ENCODE results near the gene CX3CR1. TPM values are rescaled to one million over a fixed set of nuclear protein-coding genes. Genes with fewer than 3 reads are reported as not detected.

CX3CR1 gene
- total and polyA plus RNA-seq, 8 donors, result 1.8 to 6.4 (median 4.6) TPM

- TF ChIP-seq CTCF (IDR thresholded peaks at IDR 0.05), result no peak
- DNase-seq (no peak), ATAC-seq (no peak)
- H3K27ac ChIP-seq, result no peak overlapping the region
- H3K36me3 ChIP-seq, result no peaks in the 10 kb centered on the region
- intact Hi-C loops (cut with DNase I), result no loop called here
- no peaks in the 10 kb centered on the region for H3K27me3 ChIP-seq
- no peaks in the 10 kb centered on the region for H3K9me3 ChIP-seq
- peaks cover 4 to 34% of the 10 kb centered on the region in 2 donors for H3K4me1 ChIP-seq
- H3K4me3 ChIP-seq, result no peak overlapping the region
These were observed 17.0 kb downstream of the CX3CR1 start for GRCh38 chr3:39262846-39263245.

DNA sequence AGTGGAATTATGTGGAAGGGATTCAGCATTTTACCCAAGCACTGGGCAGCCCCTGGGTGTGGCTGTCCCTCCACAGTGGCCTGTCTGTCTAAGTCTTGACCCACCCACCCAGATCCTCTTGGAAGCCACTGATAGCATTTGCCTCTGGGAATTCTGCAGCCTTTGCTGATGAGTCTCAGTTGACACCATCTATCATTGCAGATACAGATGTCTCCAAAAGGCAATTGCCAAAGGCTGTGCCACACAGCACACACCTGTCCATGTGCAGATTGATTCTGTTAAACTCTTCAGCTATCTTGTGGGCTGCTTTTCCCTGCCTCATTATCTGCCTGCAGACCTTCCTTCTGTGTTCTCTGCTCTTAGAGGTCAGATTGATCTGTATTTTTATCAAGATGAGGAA is 18.1 kb downstream of the CX3CR1 start:
- DNase-seq (no peak), ATAC-seq (no peak)
- no peaks in the 10 kb centered on the region for H3K36me3 ChIP-seq
- no peak for TF ChIP-seq CTCF (IDR thresholded peaks at IDR 0.05)
- intact Hi-C loops (cut with DNase I), result no loop called here
- no peaks in the 10 kb centered on the region for H3K9me3 ChIP-seq
- H3K4me1 ChIP-seq, result peaks cover 4 to 42% of the 10 kb centered on the region in 2 donors
- H3K27me3 ChIP-seq, result no peaks in the 10 kb centered on the region
- no peak overlapping the region for H3K4me3 ChIP-seq
- peak overlapping the region in 1 of 2 donors; percentile 71 for H3K27ac ChIP-seq

GRCh38 chr3:39260957-39261356 is 18.9 kb downstream of the CX3CR1 start:
- peaks cover 4 to 49% of the 10 kb centered on the region in 2 donors for H3K4me1 ChIP-seq
- peak; percentile 12 to 92 (median 81) for DNase-seq
- TF ChIP-seq CTCF (IDR thresholded peaks at IDR 0.05), result peak; percentile 29 to 66
- H3K36me3 ChIP-seq, result no peaks in the 10 kb centered on the region
- H3K27me3 ChIP-seq, result no peaks in the 10 kb centered on the region
- peak overlapping the region in 1 of 2 donors; percentile 71 for H3K27ac ChIP-seq
- H3K4me3 ChIP-seq, result no peak overlapping the region
- intact Hi-C loops (cut with DNase I), result no loop called here
- H3K9me3 ChIP-seq, result no peaks in the 10 kb centered on the region
- peak; percentile 96 for ATAC-seq

DNA sequence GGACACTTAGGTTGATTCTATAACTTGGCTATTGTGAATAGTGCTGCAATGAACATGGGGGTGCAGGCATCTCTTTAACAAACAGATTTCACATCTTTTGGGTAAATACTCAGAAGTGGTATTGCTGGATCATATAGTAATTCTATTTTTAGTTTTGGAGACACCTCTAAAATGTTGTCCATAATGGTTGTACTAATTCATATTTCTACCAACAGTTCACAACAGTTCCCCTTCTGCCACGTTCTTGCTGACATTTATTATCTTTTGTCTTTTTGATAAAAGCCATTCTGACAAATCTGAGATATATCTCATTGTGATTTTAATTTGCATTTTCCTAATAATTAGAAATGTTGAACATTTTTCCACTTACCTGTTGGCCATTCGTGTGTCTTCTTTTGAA is 19.5 kb downstream of the CX3CR1 start:
- H3K9me3 ChIP-seq, result no peaks in the 10 kb centered on the region
- H3K36me3 ChIP-seq, result no peaks in the 10 kb centered on the region
- TF ChIP-seq CTCF (IDR thresholded peaks at IDR 0.05), result no peak
- intact Hi-C loops (cut with DNase I), result no loop called here
- no peak for ATAC-seq
- peaks cover 4 to 55% of the 10 kb centered on the region in 2 donors for H3K4me1 ChIP-seq
- H3K27me3 ChIP-seq, result no peaks in the 10 kb centered on the region
- H3K4me3 ChIP-seq, result no peak overlapping the region
- H3K27ac ChIP-seq, result peak overlapping the region in 1 of 2 donors; percentile 71
- DNase-seq, result no peak

DNA sequence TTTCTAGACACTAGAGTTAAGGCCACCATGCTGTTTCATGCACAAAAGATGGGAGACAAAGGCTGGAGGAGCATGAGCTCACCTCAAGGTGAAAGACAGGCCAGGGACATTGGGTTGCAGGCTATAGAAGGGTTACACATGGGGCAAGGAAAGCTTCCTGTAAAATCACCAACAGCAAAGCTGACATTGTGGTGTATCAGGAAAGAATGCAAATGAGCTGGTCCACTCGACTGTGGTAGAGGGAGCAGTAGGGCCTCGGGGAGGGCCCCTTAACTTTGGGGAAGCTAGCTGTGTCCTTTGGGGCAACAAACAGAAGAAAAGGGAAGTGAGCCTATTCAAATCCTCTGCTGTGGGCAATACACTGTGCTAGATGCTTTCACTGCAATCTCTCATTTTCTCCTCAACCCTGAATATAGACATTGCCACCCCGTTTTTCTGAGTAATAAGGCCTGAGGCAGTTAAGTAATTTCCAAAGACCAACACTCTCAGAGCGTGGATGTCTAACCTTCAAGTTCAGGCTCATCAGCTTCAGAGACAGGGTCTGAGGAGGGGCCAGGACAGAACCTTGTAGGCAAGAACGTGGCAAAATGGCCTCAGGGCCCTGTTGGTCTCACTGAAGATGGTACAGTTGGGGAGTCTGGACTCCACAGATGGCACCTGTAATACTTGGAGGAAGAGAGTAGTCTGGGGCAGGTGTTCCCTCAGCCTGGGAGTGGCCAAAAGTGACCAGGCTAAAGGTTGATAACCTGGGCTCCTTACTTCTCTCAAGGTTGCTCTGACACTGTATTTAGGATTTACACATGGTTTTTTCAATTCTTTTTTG is 24.1 kb downstream of the CX3CR1 start:
- intact Hi-C loops (cut with DNase I), result no loop called here
- Histone ChIP-seq H3K9me3 (no peaks in the 10 kb centered on the region), H3K4me1 (peaks cover 0 to 52% of the 10 kb centered on the region in 2 donors), H3K36me3 (no peaks in the 10 kb centered on the region), H3K4me3 (no peak overlapping the region), H3K27me3 (no peaks in the 10 kb centered on the region), H3K27ac (peak overlapping the region in 1 of 2 donors; percentile 88)
- peak in 2 of 4 donors; percentile 61 to 71 for DNase-seq
- TF ChIP-seq CTCF (IDR thresholded peaks at IDR 0.05), result no peak
- ATAC-seq, result peak; percentile 86

Data from left lung (tissue), 10 donors.